HG03565 (cell line): Measurements from ENCODE around the gene MGAT4C.
"Not testable (repeated sequence)": the region's sequence is repeated elsewhere in the genome, so short reads cannot be mapped to it uniquely, and the experiment has no call there.

Source experiments
- ATAC-seq: cut with Tn5 transposase; IDR thresholded peaks from one replicate; pipeline ENCODE4 v1.9.1; 2021; ENCODE audit warnings: mild to moderate bottlenecking, moderate library complexity; ENCODE audit not compliant: unreplicated experiment

The MGAT4C gene

DNA sequence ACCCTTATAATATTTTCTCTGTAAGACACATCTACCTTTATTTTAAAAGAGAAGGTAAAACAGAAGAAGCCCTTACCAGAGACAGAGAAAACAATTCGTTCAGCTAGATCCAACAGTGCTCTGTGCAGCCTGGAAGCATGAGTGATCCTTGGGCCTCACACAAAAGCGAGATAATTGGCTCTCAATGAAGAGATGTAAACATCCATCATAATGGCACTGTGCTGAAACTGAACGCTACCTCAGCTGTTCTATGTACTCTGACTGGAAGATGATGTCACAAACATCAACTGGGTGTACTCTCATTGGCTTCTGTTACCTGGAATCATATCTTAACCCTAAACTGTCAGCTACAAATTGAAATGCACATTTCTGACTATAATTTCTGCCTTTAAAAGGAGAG lies at the start of gene MGAT4C:
Gene MGAT4C, minus strand, starts transcription at position 229 of the 400 bp plus-strand sequence.
- no peak for ATAC-seq

DNA sequence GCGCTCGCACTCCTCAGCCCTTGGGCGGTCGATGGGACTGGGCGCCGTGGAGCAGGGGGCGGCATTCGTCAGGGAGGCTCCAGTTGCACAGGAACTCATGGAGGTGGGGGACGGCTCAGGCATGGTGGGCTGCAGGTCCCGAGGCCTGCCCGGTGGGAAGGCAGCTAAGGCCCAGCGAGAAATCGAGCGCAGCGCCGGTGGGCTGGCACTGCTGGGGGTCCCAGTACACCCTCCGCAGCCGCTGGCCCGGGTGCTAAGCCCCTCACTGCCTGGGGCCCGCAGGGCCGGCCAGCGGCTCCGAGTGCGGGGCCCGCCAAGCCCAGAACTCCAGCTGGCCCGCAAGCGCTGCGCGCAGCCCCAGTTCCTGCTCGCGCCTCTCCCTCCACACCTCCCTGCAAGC lies 40.2 kb upstream of the MGAT4C start:
- not testable (repeated sequence) for ATAC-seq

GRCh38 chr12:86293682-86294240 lies 37.6 kb upstream of the MGAT4C start:
- ATAC-seq = no peak

DNA sequence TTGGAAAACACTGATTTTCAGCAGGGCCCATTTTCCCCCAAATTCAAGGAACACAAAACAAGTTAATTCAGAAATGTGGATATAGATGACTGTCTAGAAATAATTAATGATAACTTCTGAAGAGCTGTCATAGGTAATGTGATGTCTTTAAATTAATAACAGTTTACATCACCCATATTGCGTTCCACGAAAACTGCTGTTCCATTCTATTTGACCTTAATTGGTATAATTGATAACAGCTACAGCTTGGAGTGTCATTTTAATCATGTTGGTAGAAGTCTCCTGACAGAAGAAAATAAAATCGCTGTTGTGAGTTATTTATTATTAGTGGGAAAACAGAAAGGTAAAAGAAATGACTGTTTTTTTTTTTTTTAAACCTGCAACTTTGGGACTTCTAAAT lies 36.3 kb upstream of the MGAT4C start:
- no peak for ATAC-seq

DNA sequence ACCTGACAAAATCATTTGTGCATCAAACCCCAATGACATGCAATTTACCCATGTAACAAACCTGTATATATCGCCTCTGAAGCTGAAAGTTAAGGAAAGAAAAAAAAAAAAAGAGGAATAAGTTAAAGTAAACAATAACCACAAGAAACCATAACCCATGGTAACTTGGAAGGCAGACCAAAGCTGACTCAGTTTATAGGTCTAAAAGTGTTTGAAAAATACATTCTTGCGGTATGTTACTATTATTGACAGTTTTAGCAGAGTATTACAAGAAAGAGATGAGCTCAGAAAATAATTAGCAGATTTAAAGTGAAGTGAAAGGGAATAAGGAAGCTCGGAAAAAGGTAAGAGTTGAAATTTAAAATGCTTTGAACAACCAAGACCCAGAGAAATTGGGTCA lies 34.4 kb upstream of the MGAT4C start:
- ATAC-seq = no peak

- ATAC-seq = no peak
These were observed 29.9 kb upstream of the MGAT4C start for GRCh38 chr12:86286119-86286518.

GRCh38 chr12:86283620-86284019 lies 27.4 kb upstream of the MGAT4C start:
- ATAC-seq = no peak

DNA sequence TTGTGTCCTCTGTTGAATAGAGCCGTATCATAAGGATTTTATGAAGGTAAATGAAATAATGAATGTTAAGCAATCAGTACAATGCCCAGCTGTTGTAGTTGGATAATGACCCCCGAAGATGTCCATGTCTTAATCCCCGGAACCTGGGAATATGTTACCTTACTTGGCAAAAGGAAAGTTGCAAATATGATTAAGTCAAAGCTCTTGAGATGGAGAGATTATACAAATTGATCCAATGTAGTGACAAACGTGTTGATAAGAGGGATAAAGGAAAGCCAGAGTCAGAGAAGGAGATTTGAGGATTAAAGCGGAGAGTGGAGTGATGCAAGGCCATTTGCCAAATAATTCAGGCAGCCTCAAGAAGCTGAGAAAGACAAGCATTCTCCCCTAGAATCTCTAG lies 19.2 kb upstream of the MGAT4C start:
- ATAC-seq = no peak

- no peak for ATAC-seq
These were observed 9.1 kb upstream of the MGAT4C start for GRCh38 chr12:86265329-86265695.

DNA sequence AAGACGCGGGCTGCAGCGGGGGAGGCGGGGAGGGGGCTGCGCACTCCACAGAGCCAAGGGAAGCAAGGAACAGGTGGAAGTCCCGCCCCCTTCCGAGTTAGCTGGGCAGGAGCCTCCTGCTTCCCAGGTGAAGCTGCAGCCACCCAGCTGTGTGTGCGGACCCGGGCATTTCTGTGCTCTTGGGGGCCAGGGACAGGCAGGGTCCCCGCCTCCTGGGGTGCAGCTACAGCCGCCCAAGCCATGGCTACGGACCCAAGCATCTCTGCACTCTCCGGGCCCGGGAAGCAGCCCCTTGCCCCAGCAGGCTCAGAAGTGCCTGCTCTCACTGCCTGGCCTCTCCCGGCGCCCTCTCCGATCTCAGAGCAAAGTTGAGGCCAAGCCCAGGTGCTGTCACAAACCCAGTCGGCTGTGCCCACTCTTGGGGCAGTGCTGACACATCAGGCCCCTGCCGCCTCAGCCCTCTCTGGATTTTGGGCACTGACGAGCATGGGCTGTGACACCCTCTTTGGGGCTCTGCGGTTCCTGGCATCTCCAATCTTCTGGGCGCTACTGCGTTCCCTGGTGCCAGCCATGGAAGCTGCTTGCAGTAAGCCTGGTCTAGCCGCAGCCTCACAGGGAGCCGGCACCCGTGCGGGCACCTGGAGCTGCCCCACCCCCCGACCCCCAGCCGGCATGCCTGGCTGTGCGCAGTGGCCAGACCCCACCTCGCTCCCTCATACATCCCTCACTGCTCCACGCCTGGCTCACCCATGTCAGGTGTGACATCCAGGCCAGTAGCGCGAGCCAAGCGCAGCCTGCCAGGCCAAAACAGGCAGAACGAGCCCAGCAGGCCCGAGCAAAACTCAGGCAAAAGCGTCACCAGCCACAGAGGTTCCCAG lies 8.5 kb upstream of the MGAT4C start:
- ATAC-seq = no peak

DNA sequence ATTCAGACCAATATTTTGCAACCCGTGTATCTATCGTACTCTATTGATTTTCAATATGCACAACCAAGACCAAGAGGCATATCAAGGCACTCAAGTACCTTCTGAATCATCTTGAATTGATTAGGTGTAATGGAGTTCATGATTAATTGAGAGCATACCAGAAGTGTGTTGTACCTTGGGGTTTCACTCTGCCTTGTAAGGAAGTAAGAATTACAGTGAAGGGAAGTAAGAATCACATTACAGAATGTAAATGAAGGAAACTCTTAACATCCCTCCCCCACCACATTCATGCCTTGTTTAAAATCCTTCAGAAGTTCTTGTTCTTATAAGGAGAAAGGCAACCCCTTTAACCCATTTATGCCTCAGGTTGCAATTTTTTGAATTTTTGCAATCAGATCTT lies 5.4 kb upstream of the MGAT4C start:
- ATAC-seq = no peak

DNA sequence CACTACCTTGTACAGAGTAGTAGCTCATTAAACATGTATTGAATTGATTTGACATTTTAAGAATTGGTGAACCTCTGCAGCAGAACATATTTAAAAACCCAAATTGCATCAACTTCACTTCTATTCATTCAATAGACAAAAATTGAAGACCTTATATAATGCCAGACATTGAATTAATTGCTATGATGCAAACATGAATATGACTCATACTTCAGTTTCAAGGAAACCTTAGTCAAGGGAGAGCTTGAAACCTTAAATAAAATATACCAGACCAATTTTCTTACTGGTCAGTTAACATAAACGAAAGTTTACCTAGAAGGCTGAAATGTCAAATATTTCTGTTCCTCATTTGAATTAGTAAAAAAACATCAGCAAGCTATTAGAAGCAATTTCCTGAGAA lies 5.0 kb upstream of the MGAT4C start:
- no peak for ATAC-seq

GRCh38 chr12:86260183-86260582 lies 4.0 kb upstream of the MGAT4C start:
- no peak for ATAC-seq

DNA sequence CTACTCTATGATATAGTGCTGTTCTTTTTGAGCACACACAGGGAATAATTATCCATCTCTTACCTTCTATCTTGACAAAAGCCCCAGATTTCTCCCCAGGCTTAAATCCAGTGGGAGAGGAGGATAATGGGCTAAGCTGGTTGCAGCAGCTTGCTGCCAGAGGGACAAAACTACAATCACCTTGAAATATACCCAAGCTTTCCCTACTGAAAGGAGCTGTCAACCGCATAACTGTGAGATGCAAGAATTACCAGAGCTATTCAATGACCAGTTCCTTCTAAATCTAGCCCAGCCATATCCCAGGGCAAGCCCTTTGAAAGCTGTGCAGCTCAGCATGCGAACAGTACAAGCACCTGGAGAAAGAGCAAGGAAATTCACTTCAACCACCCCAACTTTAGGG lies 943 bp upstream of the MGAT4C start:
- ATAC-seq = no peak

GRCh38 chr12:86254399-86255107 lies 1.6 kb downstream of the MGAT4C start:
- ATAC-seq = no peak

- peak; percentile 56 for ATAC-seq
These were observed 6.3 kb downstream of the MGAT4C start for GRCh38 chr12:86249851-86250250.

- ATAC-seq = no peak
These were observed 6.9 kb downstream of the MGAT4C start for GRCh38 chr12:86249276-86249675.

GRCh38 chr12:86247871-86248270 lies 8.3 kb downstream of the MGAT4C start:
- ATAC-seq = no peak

DNA sequence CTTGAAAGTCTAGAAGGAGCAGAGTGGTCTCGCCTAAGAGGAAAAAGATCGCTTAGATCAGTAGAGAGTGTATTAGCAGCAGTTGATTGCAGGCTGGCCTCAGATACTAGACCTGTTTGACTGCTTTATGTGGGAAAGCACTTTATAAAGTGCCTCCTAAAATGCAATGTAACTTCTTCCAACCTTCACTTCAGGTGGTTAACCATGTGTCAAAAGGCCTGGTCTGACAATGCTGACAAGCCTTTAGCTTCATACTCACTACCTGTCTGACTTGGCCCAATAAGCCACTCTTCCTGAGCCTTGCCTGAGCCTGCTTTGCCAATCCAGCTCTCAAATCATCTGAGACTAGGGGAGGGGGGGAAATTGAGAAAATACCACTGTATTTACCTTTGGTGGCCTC lies 14.6 kb downstream of the MGAT4C start:
- no peak for ATAC-seq

DNA sequence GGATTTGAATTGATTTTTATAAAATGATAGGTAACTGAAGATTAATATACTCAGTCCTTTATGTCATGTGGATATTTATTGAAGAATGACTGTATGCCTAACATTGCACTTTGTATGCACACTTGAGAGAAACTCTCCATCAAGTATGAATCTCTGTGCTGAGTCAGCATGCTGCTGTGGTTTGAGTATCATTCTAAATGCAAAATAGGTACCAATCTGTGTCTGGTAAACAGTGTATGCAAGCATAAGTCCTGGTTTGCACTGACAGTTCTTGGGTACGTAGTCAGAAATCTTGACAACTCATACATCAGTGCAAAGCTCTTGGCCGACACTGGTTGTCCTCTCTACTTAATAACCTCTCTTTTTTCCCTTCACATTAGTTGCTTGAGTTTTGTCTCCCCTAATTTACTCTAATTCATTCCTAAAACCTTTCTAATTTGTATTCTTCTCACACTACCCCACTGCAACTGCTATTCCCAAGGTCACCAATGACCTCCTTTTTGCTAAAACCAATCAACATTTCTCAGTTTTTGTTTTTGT lies 21.8 kb downstream of the MGAT4C start:
- ATAC-seq = no peak

DNA sequence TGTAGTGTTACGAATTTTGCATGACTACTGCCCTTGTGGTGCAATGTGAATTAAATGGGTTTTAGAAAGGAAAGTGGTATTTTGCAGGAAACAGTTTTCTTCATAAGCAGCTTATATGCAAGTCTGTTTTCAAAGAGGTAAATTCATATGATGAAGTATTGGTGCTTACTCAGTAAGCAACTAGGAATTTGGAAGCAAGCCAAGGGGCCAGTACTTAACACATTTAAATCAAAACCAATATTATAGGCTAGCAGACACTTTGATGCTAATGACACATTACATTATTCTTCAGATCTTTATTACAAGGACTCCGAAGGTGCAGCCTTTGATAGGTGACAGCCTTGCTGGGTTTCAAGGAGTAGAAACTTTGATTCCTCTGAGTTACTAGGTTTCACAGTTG lies 23.1 kb downstream of the MGAT4C start:
- ATAC-seq = no peak
